HEK293 (cell line): Measurements from ENCODE around the gene UQCC3.
A peak's percentile ranks its signal among the peaks of the same experiment; 100 is the strongest.

Experiments used
- CTCF ChIA-PET: fragments of 350-600 bp; formaldehyde crosslinking; extraction: SDS; loops from one replicate; lab custom pipeline; 2021; ENCODE audit warnings: antibody characterized with exemption; lab: Yijun Ruan, JAX
- POLR2A ChIA-PET: fragments of 300-600 bp; formaldehyde crosslinking; extraction: SDS; loops from one replicate; lab custom pipeline; 2020; ENCODE audit warnings: antibody characterized with exemption, inconsistent platforms; lab: Yijun Ruan, JAX
- H3K27ac ChIP-seq: fragments of 200-500 bp; sonication (Bioruptor generic); 2 replicates; pipeline ENCODE4 v1.5.1; 2014; ENCODE audit warnings: low read depth, low read length, control low read depth, inconsistent platforms; ENCODE audit errors: extremely low read depth
- H3K36me3 ChIP-seq, 2 experiments: fragments of 200-500 bp in 1 of 2; sonication (Bioruptor generic) in 1 of 2; 1 replicate in 1 of 2; 2 replicates in 1 of 2; pipeline ENCODE4 v1.5.1; 2014 to 2017; ENCODE audit warnings: inconsistent platforms in 2 of 2, low read length in 2 of 2; ENCODE audit not compliant: control insufficient read depth in 2 of 2, insufficient read depth in 1 of 2
- H3K4me1 ChIP-seq: fragments of 200-500 bp; sonication (Bioruptor generic); 2 replicates; pipeline ENCODE4 v1.5.1; 2014; ENCODE audit warnings: mild to moderate bottlenecking, low read length, inconsistent platforms; ENCODE audit not compliant: control insufficient read depth, insufficient read depth
- H3K4me3 ChIP-seq: 2 replicates; pipeline ENCODE4 v1.5.1; 2011; ENCODE audit warnings: low read depth, mild to moderate bottlenecking, control low read depth, low read length, moderate library complexity
- H3K9me3 ChIP-seq: fragments of 200-500 bp; sonication (Bioruptor generic); 2 replicates; pipeline ENCODE4 v1.5.1; 2014; ENCODE audit warnings: low read depth, low read length, inconsistent platforms; ENCODE audit not compliant: control insufficient read depth, insufficient read depth
- GLIS2 ChIP-seq: fragments of 450-650 bp; formaldehyde crosslinking; IDR thresholded peaks from 2 replicates; pipeline ENCODE4 v1.5.1; 2016; ENCODE audit warnings: missing biosample characterization, missing genetic modification characterization
- OVOL3 ChIP-seq: fragments of 450-650 bp; formaldehyde crosslinking; IDR thresholded peaks from 2 replicates; pipeline ENCODE4 v1.5.1; 2016; ENCODE audit warnings: missing biosample characterization, missing genetic modification characterization
- PRDM10 ChIP-seq: fragments of 450-650 bp; formaldehyde crosslinking; IDR thresholded peaks from 2 replicates; pipeline ENCODE4 v1.5.1; 2016; ENCODE audit warnings: missing biosample characterization, missing genetic modification characterization
- PRDM4 ChIP-seq: fragments of 450-650 bp; formaldehyde crosslinking; IDR thresholded peaks from 2 replicates; pipeline ENCODE4 v1.5.1; 2017; ENCODE audit warnings: missing biosample characterization, missing genetic modification characterization
- PRDM6 ChIP-seq: fragments of 450-650 bp; formaldehyde crosslinking; IDR thresholded peaks from 2 replicates; pipeline ENCODE4 v1.5.1; 2017; ENCODE audit warnings: missing biosample characterization, missing genetic modification characterization
- TCF7L2 ChIP-seq: IDR thresholded peaks from 2 replicates; pipeline ENCODE4 v1.6.1; 2011; ENCODE audit warnings: low read depth, mild to moderate bottlenecking, inconsistent platforms, low read length, moderate library complexity, borderline replicate concordance
- WT1 ChIP-seq: fragments of 450-650 bp; formaldehyde crosslinking; IDR thresholded peaks from 2 replicates; pipeline ENCODE4 v1.5.1; 2016; ENCODE audit warnings: missing biosample characterization, missing genetic modification characterization
- YY1 ChIP-seq: fragments of 450-650 bp; formaldehyde crosslinking; IDR thresholded peaks from 2 replicates; pipeline ENCODE4 v1.5.1; 2018; ENCODE audit warnings: missing biosample characterization, missing genetic modification characterization
- ZBTB17 ChIP-seq: fragments of 450-650 bp; formaldehyde crosslinking; IDR thresholded peaks from 2 replicates; pipeline ENCODE4 v1.5.1; 2016; ENCODE audit warnings: missing biosample characterization, missing genetic modification characterization
- ZNF112 ChIP-seq: fragments of 450-650 bp; formaldehyde crosslinking; IDR thresholded peaks from 2 replicates; pipeline ENCODE4 v1.5.0; 2017; ENCODE audit warnings: missing biosample characterization, missing genetic modification characterization
- ZNF133 ChIP-seq: fragments of 450-650 bp; formaldehyde crosslinking; IDR thresholded peaks from 2 replicates; pipeline ENCODE4 v1.5.1; 2016; ENCODE audit warnings: missing biosample characterization, missing genetic modification characterization
- ZNF169 ChIP-seq: fragments of 450-650 bp; formaldehyde crosslinking; IDR thresholded peaks from 2 replicates; pipeline ENCODE4 v1.5.1; 2016; ENCODE audit warnings: missing biosample characterization, missing genetic modification characterization
- ZNF274 ChIP-seq, 2 experiments: fragments of 200-500 bp in 1 of 2; fragments of 450-650 bp in 1 of 2; sonication (Bioruptor generic) in 1 of 2; formaldehyde crosslinking in 1 of 2; IDR thresholded peaks; 2 replicates each; pipeline versions ENCODE4 v1.5.1 to v1.6.1; 2014 to 2016; ENCODE audit warnings: borderline replicate concordance in 1 of 2, inconsistent platforms in 1 of 2, low read length in 1 of 2, missing biosample characterization in 1 of 2, missing genetic modification characterization in 1 of 2
- ZNF324 ChIP-seq: fragments of 450-650 bp; formaldehyde crosslinking; IDR thresholded peaks from 2 replicates; pipeline ENCODE4 v1.5.1; 2016; ENCODE audit warnings: missing biosample characterization, missing genetic modification characterization
- ZNF366 ChIP-seq: fragments of 450-650 bp; formaldehyde crosslinking; conservative IDR thresholded peaks from 2 replicates; pipeline ENCODE4 v1.5.1; 2016; ENCODE audit warnings: missing biosample characterization, missing genetic modification characterization
- ZNF513 ChIP-seq: fragments of 450-650 bp; IDR thresholded peaks from 2 replicates; pipeline ENCODE4 v1.5.1; 2018; ENCODE audit warnings: missing biosample characterization, missing genetic modification characterization
- ZNF544 ChIP-seq: fragments of 450-650 bp; formaldehyde crosslinking; IDR thresholded peaks from 2 replicates; pipeline ENCODE4 v1.5.0; 2017; ENCODE audit warnings: missing biosample characterization, missing genetic modification characterization
- ZNF549 ChIP-seq: fragments of 450-650 bp; IDR thresholded peaks from 2 replicates; pipeline ENCODE4 v1.5.1; 2018; ENCODE audit warnings: missing biosample characterization, missing genetic modification characterization, mild to moderate bottlenecking, inconsistent platforms, moderate library complexity
- ZNF585B ChIP-seq: fragments of 450-650 bp; formaldehyde crosslinking; IDR thresholded peaks from 2 replicates; pipeline ENCODE4 v1.5.1; 2016; ENCODE audit warnings: missing biosample characterization, missing genetic modification characterization
- ZNF621 ChIP-seq: fragments of 450-650 bp; formaldehyde crosslinking; IDR thresholded peaks from 2 replicates; pipeline ENCODE4 v1.5.1; 2017; ENCODE audit warnings: missing biosample characterization, missing genetic modification characterization
- ZNF670 ChIP-seq: fragments of 450-650 bp; formaldehyde crosslinking; IDR thresholded peaks from 2 replicates; pipeline ENCODE4 v1.5.1; 2016; ENCODE audit warnings: missing biosample characterization, missing genetic modification characterization, low read depth
- ZNF777 ChIP-seq: fragments of 450-650 bp; formaldehyde crosslinking; IDR thresholded peaks from 2 replicates; pipeline ENCODE4 v1.5.1; 2017; ENCODE audit warnings: missing biosample characterization, missing genetic modification characterization, borderline replicate concordance
- ZNF837 ChIP-seq: fragments of 450-650 bp; formaldehyde crosslinking; IDR thresholded peaks from 2 replicates; pipeline ENCODE4 v1.5.1; 2016; ENCODE audit warnings: missing biosample characterization, missing genetic modification characterization
- ZSCAN4 ChIP-seq: fragments of 450-650 bp; formaldehyde crosslinking; IDR thresholded peaks from 2 replicates; pipeline ENCODE4 v1.5.1; 2017; ENCODE audit warnings: missing biosample characterization, missing genetic modification characterization
- ZXDB ChIP-seq: fragments of 450-650 bp; formaldehyde crosslinking; IDR thresholded peaks from 2 replicates; pipeline ENCODE4 v1.5.1; 2016; ENCODE audit warnings: missing biosample characterization, missing genetic modification characterization

The UQCC3 gene

GRCh38 chr11:62712276-62712812, 40.9 kb downstream of the UQCC3 start:
- ChIA-PET POLR2A (no interaction called here), CTCF (interaction anchor here (0.7 kb wide), 1 partner anchor 11 kb away, joined by 3 read pairs; no protein-coding TSS in a partner anchor)
- H3K36me3 ChIP-seq = peaks cover 10 to 97% of the 10 kb centered on the region in 2 experiments
- H3K4me1 ChIP-seq = no peaks in the 10 kb centered on the region
- H3K4me3 ChIP-seq = no peak overlapping the region
- no peak overlapping the region for H3K27ac ChIP-seq
- TF ChIP-seq OVOL3 (tag by site-specific recombination) (no peak), YY1 (tag by site-specific recombination) (no peak), ZNF585B (tag by site-specific recombination) (no peak), ZNF549 (tag by site-specific recombination) (no peak), ZXDB (tag by site-specific recombination) (no peak), ZNF544 (tag by site-specific recombination) (no peak), ZNF837 (tag by site-specific recombination) (no peak), GLIS2 (tag by site-specific recombination) (no peak), ZNF274 (IDR thresholded peaks at IDR 0.05; ENCODE audit: low read length) (no peak), ZNF274 (tag by site-specific recombination; IDR thresholded peaks at IDR 0.05; ENCODE audit: borderline replicate concordance) (no peak)
- no peaks in the 10 kb centered on the region for H3K9me3 ChIP-seq

- Histone ChIP-seq H3K27ac (no peak overlapping the region), H3K4me1 (no peaks in the 10 kb centered on the region), H3K4me3 (no peak overlapping the region), H3K36me3 (peaks cover 13 to 97% of the 10 kb centered on the region in 2 experiments), H3K9me3 (no peaks in the 10 kb centered on the region)
- POLR2A ChIA-PET = no interaction called here
- CTCF ChIA-PET = interaction anchor here (0.7 kb wide), 1 partner anchor 12 kb away, joined by 3 read pairs; no protein-coding TSS in a partner anchor
- no peak for TF ChIP-seq ZNF133 (tag by site-specific recombination)
- 0 out of 2 replicates have a peak, but pooled peaks have one; percentile 17 for TF ChIP-seq PRDM6 (tag by site-specific recombination)
- TF ChIP-seq ZNF621 (tag by site-specific recombination) = no peak
- TF ChIP-seq ZBTB17 = no peak
- TF ChIP-seq ZNF670 (tag by site-specific recombination) = no peak
- no peak for TF ChIP-seq ZNF169 (tag by site-specific recombination)
- no peak for TF ChIP-seq ZNF112 (tag by site-specific recombination)
- TF ChIP-seq TCF7L2 = no peak
- TF ChIP-seq ZNF366 = no peak
- TF ChIP-seq PRDM4 (tag by site-specific recombination) = peak; percentile 57
- TF ChIP-seq ZNF324 (tag by site-specific recombination) = no peak
- TF ChIP-seq PRDM10 (tag by site-specific recombination) = 0 out of 2 replicates have a peak, but pooled peaks have one; percentile 29
- TF ChIP-seq ZSCAN4 = no peak
- TF ChIP-seq WT1 (tag by site-specific recombination) = no peak
- TF ChIP-seq ZNF513 = no peak
- TF ChIP-seq ZNF777 (tag by site-specific recombination) = no peak
These were observed 41.4 kb downstream of the UQCC3 start for GRCh38 chr11:62712861-62713260.
